HFFc6 (cell line): Measurements from ENCODE around the gene CAPN13. TPM values are rescaled to one million over a fixed set of nuclear protein-coding genes. Genes with fewer than 3 reads are reported as not detected.

Experiments
- DNase-seq: peaks from one replicate; pipeline ENCODE4 v3.0.0-alpha.2; 2018
- H3K27ac Mint-ChIP-seq: 2 replicates; pipeline ENCODE4 v1.8.0; 2020; ENCODE audit warnings: mild to moderate bottlenecking, mixed read lengths
- H3K27me3 Mint-ChIP-seq: 2 replicates; pipeline ENCODE4 v1.8.0; 2021; ENCODE audit warnings: mild to moderate bottlenecking, moderate library complexity, mixed read lengths; ENCODE audit not compliant: insufficient read depth
- H3K36me3 Mint-ChIP-seq: 2 replicates; pipeline ENCODE4 v1.8.0; 2021; ENCODE audit warnings: low read depth, mixed read lengths
- H3K4me1 Mint-ChIP-seq: 2 replicates; pipeline ENCODE4 v1.8.0; 2020; ENCODE audit warnings: low read depth, mixed read lengths
- H3K4me3 Mint-ChIP-seq: 2 replicates; pipeline ENCODE4 v1.8.0; 2020; ENCODE audit warnings: mild to moderate bottlenecking, moderate library complexity, mixed read lengths
- H3K9me3 Mint-ChIP-seq: 2 replicates; pipeline ENCODE4 v1.8.0; 2020; ENCODE audit warnings: mild to moderate bottlenecking, mixed read lengths
- total RNA-seq, 6 experiments: library from RNA; stranded (reverse); fragmentation: NEBNext Ultra II Directional; extraction: Animal tissue kit (Norgen Biotek cat#: 25700); gene quantifications; 2 replicates in 1 of 6; 3 replicates in 5 of 6; pipeline ENCODE4 v1.2.3, GENCODE V29; 2021
- TF ChIP-seq, protein P1 (sequence below): fragments of 200-600 bp; sonication (generic); IDR thresholded peaks from 2 replicates; pipeline ENCODE4 v1.5.0; 2021; ENCODE audit warnings: antibody characterized with exemption, mild to moderate bottlenecking

CAPN13 gene
- total RNA-seq, 6 experiments from 2014 or later, result not detected

DNA sequence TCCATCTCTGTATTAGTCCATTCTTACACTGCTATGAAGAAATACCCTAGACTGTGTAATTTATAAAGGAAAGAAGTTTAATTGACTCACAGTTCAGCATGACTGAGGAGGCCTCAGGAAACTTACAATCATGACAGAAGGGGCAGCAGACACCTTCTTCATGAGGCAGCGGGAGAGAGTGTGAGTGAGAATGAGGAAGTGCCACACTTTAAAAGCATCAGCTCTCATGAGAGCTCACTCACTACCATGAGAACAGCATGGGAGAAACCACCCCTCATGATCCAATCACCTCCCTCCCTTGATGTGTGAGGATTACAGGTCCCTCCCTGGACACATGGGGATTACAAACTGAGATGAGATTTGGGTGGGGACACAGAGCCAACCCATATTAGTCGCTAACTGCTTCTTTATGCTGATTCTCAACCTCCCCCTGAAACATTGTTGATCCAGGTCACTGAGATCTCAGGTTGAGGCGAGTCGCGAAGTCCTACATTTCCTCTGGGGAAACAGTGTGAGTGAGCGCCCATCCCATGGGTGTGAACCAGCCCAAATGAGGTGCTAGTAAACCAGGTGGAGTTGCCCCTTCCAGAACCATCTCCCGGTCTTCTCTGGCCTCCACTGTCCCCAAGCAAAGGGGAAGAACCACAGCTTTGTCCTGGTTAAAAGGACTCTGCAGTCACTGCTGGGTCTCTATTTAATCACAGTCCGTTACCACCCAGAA, 123.8 kb downstream of the CAPN13 start:
- H3K4me1 Mint-ChIP-seq, result peaks cover 8% of the 10 kb centered on the region
- no peaks in the 10 kb centered on the region for H3K9me3 Mint-ChIP-seq
- TF ChIP-seq, protein P1, sequence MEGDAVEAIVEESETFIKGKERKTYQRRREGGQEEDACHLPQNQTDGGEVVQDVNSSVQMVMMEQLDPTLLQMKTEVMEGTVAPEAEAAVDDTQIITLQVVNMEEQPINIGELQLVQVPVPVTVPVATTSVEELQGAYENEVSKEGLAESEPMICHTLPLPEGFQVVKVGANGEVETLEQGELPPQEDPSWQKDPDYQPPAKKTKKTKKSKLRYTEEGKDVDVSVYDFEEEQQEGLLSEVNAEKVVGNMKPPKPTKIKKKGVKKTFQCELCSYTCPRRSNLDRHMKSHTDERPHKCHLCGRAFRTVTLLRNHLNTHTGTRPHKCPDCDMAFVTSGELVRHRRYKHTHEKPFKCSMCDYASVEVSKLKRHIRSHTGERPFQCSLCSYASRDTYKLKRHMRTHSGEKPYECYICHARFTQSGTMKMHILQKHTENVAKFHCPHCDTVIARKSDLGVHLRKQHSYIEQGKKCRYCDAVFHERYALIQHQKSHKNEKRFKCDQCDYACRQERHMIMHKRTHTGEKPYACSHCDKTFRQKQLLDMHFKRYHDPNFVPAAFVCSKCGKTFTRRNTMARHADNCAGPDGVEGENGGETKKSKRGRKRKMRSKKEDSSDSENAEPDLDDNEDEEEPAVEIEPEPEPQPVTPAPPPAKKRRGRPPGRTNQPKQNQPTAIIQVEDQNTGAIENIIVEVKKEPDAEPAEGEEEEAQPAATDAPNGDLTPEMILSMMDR, result no peak
- peaks cover 4% of the 10 kb centered on the region; the same call in 1 of the 2 replicates for H3K27me3 Mint-ChIP-seq
- DNase-seq, result no peak
- H3K27ac Mint-ChIP-seq, result no peak overlapping the region
- H3K4me3 Mint-ChIP-seq, result no peak overlapping the region
- H3K36me3 Mint-ChIP-seq, result no peaks in the 10 kb centered on the region

DNA sequence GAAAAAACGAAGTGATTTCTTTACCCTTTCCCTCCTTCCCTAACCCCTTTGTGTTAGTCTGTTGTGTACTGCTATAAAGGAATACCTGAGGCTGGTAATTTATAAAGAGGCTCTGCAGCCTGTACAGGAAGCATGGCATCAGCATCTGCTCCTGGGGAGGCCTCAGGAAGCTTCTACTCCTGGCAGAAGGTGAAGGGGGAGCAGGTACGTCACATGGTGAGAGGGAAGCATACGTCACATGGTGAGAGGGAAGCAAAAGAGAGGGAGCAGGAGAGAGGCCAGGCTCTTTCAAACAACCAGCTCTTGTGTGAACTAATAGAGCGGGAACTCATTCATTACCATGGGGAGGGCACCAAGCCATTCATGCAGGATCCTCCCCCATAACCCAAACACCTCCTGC, 126.2 kb downstream of the CAPN13 start:
- DNase-seq, result no peak
- Mint-ChIP-seq H3K4me1 (peaks cover 16% of the 10 kb centered on the region), H3K36me3 (no peaks in the 10 kb centered on the region), H3K4me3 (no peak overlapping the region), H3K27me3 (peaks cover 2% of the 10 kb centered on the region; the same call in 1 of the 2 replicates), H3K27ac (no peak overlapping the region), H3K9me3 (no peaks in the 10 kb centered on the region)
- TF ChIP-seq, protein P1, result no peak

DNA sequence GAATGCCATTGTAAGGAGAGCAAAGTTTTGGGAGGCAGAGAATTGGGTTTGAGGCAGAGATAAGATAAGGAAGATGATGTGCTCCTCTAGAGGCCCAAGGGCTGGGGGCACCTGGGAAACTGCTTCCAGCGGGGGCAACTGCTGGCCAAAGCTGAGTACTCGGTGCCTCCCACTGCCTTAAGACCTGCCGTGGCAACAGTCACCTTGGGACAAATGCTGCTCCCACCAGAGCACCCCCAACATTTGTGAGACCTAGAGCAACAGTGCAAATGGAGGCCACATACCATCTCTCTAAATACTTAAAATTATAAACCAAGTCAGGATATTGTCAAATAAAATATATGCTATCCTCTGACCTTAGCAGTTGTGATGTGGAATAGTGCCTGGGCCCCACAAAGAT, 127.1 kb downstream of the CAPN13 start:
- Mint-ChIP-seq H3K27ac (no peak overlapping the region), H3K4me1 (peaks cover 20% of the 10 kb centered on the region), H3K27me3 (peaks cover 2% of the 10 kb centered on the region; the same call in 1 of the 2 replicates), H3K9me3 (no peaks in the 10 kb centered on the region), H3K4me3 (no peak overlapping the region), H3K36me3 (no peaks in the 10 kb centered on the region)
- no peak for DNase-seq
- TF ChIP-seq, protein P1, result no peak

DNA sequence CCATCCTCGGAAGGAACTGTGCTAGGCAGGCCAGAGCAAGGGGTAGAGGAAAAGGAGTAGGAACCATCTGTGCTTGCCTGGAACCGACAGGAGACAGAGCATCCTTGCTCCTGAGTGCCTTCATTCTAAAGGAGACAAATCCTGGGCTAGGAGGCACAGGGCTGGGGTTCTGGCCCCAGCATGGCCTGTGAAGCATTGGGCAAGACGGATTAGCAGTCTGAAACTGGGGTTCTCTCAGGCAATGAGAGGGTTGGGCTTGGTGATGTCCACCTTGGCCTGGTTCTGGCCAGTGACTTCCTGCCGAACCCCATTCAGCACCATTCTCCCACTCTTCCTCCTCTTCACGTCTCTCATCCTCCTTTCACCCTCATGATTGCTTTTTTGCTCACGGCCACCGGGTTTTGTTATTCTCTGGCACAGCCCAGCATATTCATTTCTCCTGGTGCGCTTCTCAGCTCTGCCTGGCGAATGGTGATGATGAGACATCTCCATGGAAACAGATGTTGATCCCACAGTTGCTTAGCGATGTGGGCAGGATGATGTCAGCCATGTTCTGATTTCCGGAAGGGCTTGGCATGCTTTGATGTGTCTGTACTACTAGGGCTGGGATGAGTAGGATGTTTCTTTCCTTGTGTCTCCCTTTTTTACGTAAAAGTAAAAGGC, 127.7 kb downstream of the CAPN13 start:
- no peak for DNase-seq
- Mint-ChIP-seq H3K4me3 (no peak overlapping the region), H3K27ac (no peak overlapping the region), H3K27me3 (peaks cover 2% of the 10 kb centered on the region; the same call in 1 of the 2 replicates), H3K4me1 (peaks cover 19% of the 10 kb centered on the region), H3K36me3 (no peaks in the 10 kb centered on the region), H3K9me3 (no peaks in the 10 kb centered on the region)
- TF ChIP-seq, protein P1, result no peak

DNA sequence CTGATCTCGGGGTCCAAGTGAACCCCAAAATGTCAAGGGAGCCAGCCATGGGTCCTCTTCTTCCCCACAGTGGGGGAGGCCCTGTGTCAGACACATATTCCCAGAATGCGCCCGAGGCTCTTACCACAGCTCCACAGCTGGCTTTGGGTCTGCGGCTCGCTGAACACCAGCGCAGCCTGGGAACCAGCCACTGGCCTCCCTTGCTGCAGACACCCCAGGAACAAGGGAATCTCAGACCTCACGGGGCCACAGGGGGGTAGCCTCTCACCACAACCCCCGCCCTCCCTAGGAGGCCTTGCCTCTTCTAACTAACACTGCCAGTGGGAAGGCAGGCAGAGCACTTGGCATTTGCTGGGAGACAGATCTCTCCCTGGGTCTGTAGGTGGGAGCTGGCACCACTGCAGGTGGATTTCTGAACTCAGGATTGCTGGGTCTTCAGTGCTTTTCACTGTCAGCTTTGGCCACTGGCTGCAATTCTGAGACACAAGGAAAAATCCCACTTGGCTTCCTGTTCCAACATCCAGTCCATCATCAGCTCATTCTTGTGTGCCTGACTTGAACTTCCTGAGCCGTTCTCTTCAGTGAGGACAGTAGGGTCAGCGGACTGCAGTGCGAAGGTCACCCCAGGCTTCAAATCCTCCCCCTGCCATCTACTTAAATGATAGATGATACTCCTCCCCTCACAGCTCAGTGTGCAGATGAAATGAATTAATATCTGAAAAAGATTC, 128.7 kb downstream of the CAPN13 start:
- H3K36me3 Mint-ChIP-seq, result no peaks in the 10 kb centered on the region
- peaks cover 2% of the 10 kb centered on the region; the same call in 1 of the 2 replicates for H3K27me3 Mint-ChIP-seq
- H3K4me1 Mint-ChIP-seq, result peaks cover 12% of the 10 kb centered on the region; the same call in 1 of the 2 replicates
- TF ChIP-seq, protein P1, result no peak
- H3K27ac Mint-ChIP-seq, result no peak overlapping the region
- no peak overlapping the region for H3K4me3 Mint-ChIP-seq
- no peak for DNase-seq
- no peaks in the 10 kb centered on the region for H3K9me3 Mint-ChIP-seq
